Muscle layer of colon (tissue), 2 donors: ENCODE measurements around the gene SRPK1.

Source experiments
- H3K27ac ChIP-seq: one replicate; pipeline ENCODE4 v1.7.0; 2013; ENCODE audit warnings: low read depth, mild to moderate bottlenecking, low read length, moderate library complexity
- H3K27me3 ChIP-seq, 2 donors: one replicate each; pipeline ENCODE4 v1.7.0; 2013; ENCODE audit warnings: low read length in 2 of 2, mild to moderate bottlenecking in 2 of 2; ENCODE audit not compliant: insufficient read depth in 2 of 2, control insufficient read depth in 1 of 2
- H3K36me3 ChIP-seq: one replicate; pipeline ENCODE4 v1.7.0; 2013; ENCODE audit warnings: mild to moderate bottlenecking, low read length; ENCODE audit not compliant: insufficient read depth
- H3K4me1 ChIP-seq: one replicate; pipeline ENCODE4 v1.7.0; 2013; ENCODE audit warnings: mild to moderate bottlenecking, low read length; ENCODE audit not compliant: insufficient read depth
- H3K4me3 ChIP-seq, 2 donors: one replicate each; pipeline ENCODE4 v1.7.0; 2013; ENCODE audit warnings: low read length in 2 of 2, low read depth in 1 of 2, mild to moderate bottlenecking in 1 of 2, moderate library complexity in 1 of 2
- H3K9ac ChIP-seq: one replicate; pipeline ENCODE4 v1.7.0; 2013; ENCODE audit warnings: low read length
- H3K9me3 ChIP-seq: one replicate; pipeline ENCODE4 v1.7.0; 2013; ENCODE audit warnings: mild to moderate bottlenecking, low read length
- donor health status: abdominal sarcoma.
- donor health status: Adenocarcinoma of cecum.

The SRPK1 gene

GRCh38 chr6:35852994-35853393 lies 67.9 kb downstream of the SRPK1 start:
- Histone ChIP-seq H3K9me3 (no peaks in the 10 kb centered on the region), H3K4me3 (no peak overlapping the region), H3K36me3 (peaks cover 21% of the 10 kb centered on the region), H3K4me1 (no peaks in the 10 kb centered on the region), H3K9ac (no peak overlapping the region), H3K27ac (no peak overlapping the region), H3K27me3 (no peaks in the 10 kb centered on the region)

- Histone ChIP-seq H3K4me3 (no peak overlapping the region), H3K27me3 (no peaks in the 10 kb centered on the region), H3K27ac (no peak overlapping the region), H3K4me1 (no peaks in the 10 kb centered on the region), H3K9me3 (no peaks in the 10 kb centered on the region), H3K36me3 (peaks cover 8% of the 10 kb centered on the region), H3K9ac (no peak overlapping the region)
Measured at GRCh38 chr6:35850208-35850607, 70.7 kb downstream of the SRPK1 start.

GRCh38 chr6:35844290-35844689 lies 76.6 kb downstream of the SRPK1 start:
- no peaks in the 10 kb centered on the region for H3K27me3 ChIP-seq
- H3K9me3 ChIP-seq: no peaks in the 10 kb centered on the region
- H3K4me3 ChIP-seq: no peak overlapping the region
- no peaks in the 10 kb centered on the region for H3K4me1 ChIP-seq
- H3K9ac ChIP-seq: no peak overlapping the region
- no peaks in the 10 kb centered on the region for H3K36me3 ChIP-seq
- H3K27ac ChIP-seq: no peak overlapping the region

GRCh38 chr6:35842381-35842780 lies 78.5 kb downstream of the SRPK1 start:
- H3K36me3 ChIP-seq: peaks cover 4% of the 10 kb centered on the region
- H3K4me1 ChIP-seq: no peaks in the 10 kb centered on the region
- H3K4me3 ChIP-seq: no peak overlapping the region
- H3K27ac ChIP-seq: no peak overlapping the region
- H3K27me3 ChIP-seq: no peaks in the 10 kb centered on the region
- no peak overlapping the region for H3K9ac ChIP-seq
- H3K9me3 ChIP-seq: no peaks in the 10 kb centered on the region

GRCh38 chr6:35839019-35839418 lies 81.9 kb downstream of the SRPK1 start:
- Histone ChIP-seq H3K4me1 (no peaks in the 10 kb centered on the region), H3K27ac (no peak overlapping the region), H3K4me3 (no peak overlapping the region), H3K9ac (no peak overlapping the region), H3K9me3 (no peaks in the 10 kb centered on the region), H3K36me3 (peaks cover 9% of the 10 kb centered on the region), H3K27me3 (no peaks in the 10 kb centered on the region)

GRCh38 chr6:35833536-35833935 lies 87.4 kb downstream of the SRPK1 start:
- no peak overlapping the region for H3K9ac ChIP-seq
- no peaks in the 10 kb centered on the region for H3K9me3 ChIP-seq
- H3K27me3 ChIP-seq: no peaks in the 10 kb centered on the region
- H3K27ac ChIP-seq: no peak overlapping the region
- no peaks in the 10 kb centered on the region for H3K4me1 ChIP-seq
- no peak overlapping the region for H3K4me3 ChIP-seq
- H3K36me3 ChIP-seq: peaks cover 9% of the 10 kb centered on the region

GRCh38 chr6:35831257-35832007 lies 89.5 kb downstream of the SRPK1 start:
- H3K27ac ChIP-seq: no peak overlapping the region
- no peak overlapping the region for H3K4me3 ChIP-seq
- H3K9ac ChIP-seq: no peak overlapping the region
- no peaks in the 10 kb centered on the region for H3K4me1 ChIP-seq
- H3K36me3 ChIP-seq: peaks cover 5% of the 10 kb centered on the region
- H3K9me3 ChIP-seq: no peaks in the 10 kb centered on the region
- H3K27me3 ChIP-seq: no peaks in the 10 kb centered on the region

- Histone ChIP-seq H3K27ac (no peak overlapping the region), H3K4me1 (no peaks in the 10 kb centered on the region), H3K4me3 (no peak overlapping the region), H3K9me3 (no peaks in the 10 kb centered on the region), H3K9ac (no peak overlapping the region), H3K36me3 (no peaks in the 10 kb centered on the region), H3K27me3 (no peaks in the 10 kb centered on the region)
Measured at GRCh38 chr6:35829306-35829705, 91.6 kb downstream of the SRPK1 start.

- no peak overlapping the region for H3K9ac ChIP-seq
- H3K9me3 ChIP-seq: no peaks in the 10 kb centered on the region
- no peak overlapping the region for H3K27ac ChIP-seq
- no peaks in the 10 kb centered on the region for H3K27me3 ChIP-seq
- no peak overlapping the region for H3K4me3 ChIP-seq
- H3K4me1 ChIP-seq: no peaks in the 10 kb centered on the region
- no peaks in the 10 kb centered on the region for H3K36me3 ChIP-seq
Measured at GRCh38 chr6:35824552-35825192, 96.2 kb downstream of the SRPK1 start.

GRCh38 chr6:35823601-35824000 lies 97.3 kb downstream of the SRPK1 start:
- Histone ChIP-seq H3K4me1 (no peaks in the 10 kb centered on the region), H3K9ac (no peak overlapping the region), H3K27ac (no peak overlapping the region), H3K4me3 (no peak overlapping the region), H3K36me3 (no peaks in the 10 kb centered on the region), H3K9me3 (no peaks in the 10 kb centered on the region), H3K27me3 (no peaks in the 10 kb centered on the region)

- Histone ChIP-seq H3K9me3 (no peaks in the 10 kb centered on the region), H3K9ac (no peak overlapping the region), H3K4me3 (no peak overlapping the region), H3K27me3 (no peaks in the 10 kb centered on the region), H3K36me3 (no peaks in the 10 kb centered on the region), H3K4me1 (no peaks in the 10 kb centered on the region), H3K27ac (no peak overlapping the region)
Measured at GRCh38 chr6:35817515-35817914, 103.4 kb downstream of the SRPK1 start.

- no peaks in the 10 kb centered on the region for H3K4me1 ChIP-seq
- no peak overlapping the region for H3K4me3 ChIP-seq
- no peaks in the 10 kb centered on the region for H3K9me3 ChIP-seq
- H3K27ac ChIP-seq: no peak overlapping the region
- H3K36me3 ChIP-seq: no peaks in the 10 kb centered on the region
- H3K27me3 ChIP-seq: peaks cover 0 to 5% of the 10 kb centered on the region in 2 donors
- no peak overlapping the region for H3K9ac ChIP-seq
Measured at GRCh38 chr6:35811699-35811995, 109.3 kb downstream of the SRPK1 start.
